ENCODE results near the gene LRRC4C. TPM values are rescaled to one million over a fixed set of nuclear protein-coding genes. Genes with fewer than 3 reads are reported as not detected.
"Not testable (repeated sequence)": the region's sequence is repeated elsewhere in the genome, so short reads cannot be mapped to it uniquely, and the experiment has no call there.

Gene LRRC4C
- polyA plus RNA-seq, 1 experiment = not detected

- TF ChIP-seq CTCF (IDR thresholded peaks at IDR 0.05; ENCODE audit: insufficient read depth, low read depth, low read length) = no peak
- no peaks in the 10 kb centered on the region for H3K27me3 ChIP-seq (ENCODE audit: control insufficient read depth, insufficient read depth, low read length)
- H3K4me3 ChIP-seq (ENCODE audit: low read depth, low read length) = no peak overlapping the region
- no peaks in the 10 kb centered on the region for H3K36me3 ChIP-seq (ENCODE audit: control insufficient read depth, insufficient read depth, low read length)
- DNase-seq (ENCODE audit: low read depth) = no peak
- ChIA-PET POLR2A (no interaction called here), CTCF (no interaction called here)
Observed at GRCh38 chr11:40921246-40921645, 538.2 kb downstream of the LRRC4C start.

GRCh38 chr11:40910774-40911173 lies 548.7 kb downstream of the LRRC4C start:
- POLR2A ChIA-PET; H3K36me3 ChIP-seq (ENCODE audit: control insufficient read depth, insufficient read depth, low read length); H3K4me3 ChIP-seq (ENCODE audit: low read depth, low read length); H3K27me3 ChIP-seq (ENCODE audit: control insufficient read depth, insufficient read depth, low read length); DNase-seq (ENCODE audit: low read depth); CTCF ChIA-PET: not testable (repeated sequence)

GRCh38 chr11:40894501-40894900 lies 565.0 kb downstream of the LRRC4C start:
- no peaks in the 10 kb centered on the region for H3K27me3 ChIP-seq (ENCODE audit: control insufficient read depth, insufficient read depth, low read length)
- H3K36me3 ChIP-seq (ENCODE audit: control insufficient read depth, insufficient read depth, low read length) = no peaks in the 10 kb centered on the region
- POLR2A ChIA-PET = no interaction called here
- no peak for DNase-seq (ENCODE audit: low read depth)
- no peak for TF ChIP-seq CTCF (IDR thresholded peaks at IDR 0.05; ENCODE audit: insufficient read depth, low read depth, low read length)
- CTCF ChIA-PET = no interaction called here
- H3K4me3 ChIP-seq (ENCODE audit: low read depth, low read length) = no peak overlapping the region

- CTCF ChIA-PET = no interaction called here
- no peak for TF ChIP-seq CTCF (IDR thresholded peaks at IDR 0.05; ENCODE audit: insufficient read depth, low read depth, low read length)
- H3K36me3 ChIP-seq (ENCODE audit: control insufficient read depth, insufficient read depth, low read length) = no peaks in the 10 kb centered on the region
- no peaks in the 10 kb centered on the region for H3K27me3 ChIP-seq (ENCODE audit: control insufficient read depth, insufficient read depth, low read length)
- no peak for DNase-seq (ENCODE audit: low read depth)
- POLR2A ChIA-PET = no interaction called here
- H3K4me3 ChIP-seq (ENCODE audit: low read depth, low read length) = no peak overlapping the region
Observed at GRCh38 chr11:40885250-40885954, 574.0 kb downstream of the LRRC4C start.

GRCh38 chr11:40882301-40882700 lies 577.2 kb downstream of the LRRC4C start:
- no peak for DNase-seq (ENCODE audit: low read depth)
- POLR2A ChIA-PET = no interaction called here
- TF ChIP-seq CTCF (IDR thresholded peaks at IDR 0.05; ENCODE audit: insufficient read depth, low read depth, low read length) = no peak

GRCh38 chr11:40879911-40880310 lies 579.5 kb downstream of the LRRC4C start:
- DNase-seq (ENCODE audit: low read depth) = no peak
- POLR2A ChIA-PET = no interaction called here
- H3K4me3 ChIP-seq (ENCODE audit: low read depth, low read length) = no peak overlapping the region
- TF ChIP-seq CTCF (IDR thresholded peaks at IDR 0.05; ENCODE audit: insufficient read depth, low read depth, low read length) = no peak
- CTCF ChIA-PET = no interaction called here
- no peaks in the 10 kb centered on the region for H3K36me3 ChIP-seq (ENCODE audit: control insufficient read depth, insufficient read depth, low read length)
- H3K27me3 ChIP-seq (ENCODE audit: control insufficient read depth, insufficient read depth, low read length) = no peaks in the 10 kb centered on the region

More at GRCh38 chr11:40882301-40882700, 577.2 kb downstream of the LRRC4C start:
- Histone ChIP-seq H3K4me3 (ENCODE audit: low read depth, low read length) (no peak overlapping the region), H3K27me3 (ENCODE audit: control insufficient read depth, insufficient read depth, low read length) (no peaks in the 10 kb centered on the region), H3K36me3 (ENCODE audit: control insufficient read depth, insufficient read depth, low read length) (no peaks in the 10 kb centered on the region)
- CTCF ChIA-PET = no interaction called here

Data from BJ (cell line).